Measurements from ENCODE around the gene ANXA6.

Gene ANXA6

DNA sequence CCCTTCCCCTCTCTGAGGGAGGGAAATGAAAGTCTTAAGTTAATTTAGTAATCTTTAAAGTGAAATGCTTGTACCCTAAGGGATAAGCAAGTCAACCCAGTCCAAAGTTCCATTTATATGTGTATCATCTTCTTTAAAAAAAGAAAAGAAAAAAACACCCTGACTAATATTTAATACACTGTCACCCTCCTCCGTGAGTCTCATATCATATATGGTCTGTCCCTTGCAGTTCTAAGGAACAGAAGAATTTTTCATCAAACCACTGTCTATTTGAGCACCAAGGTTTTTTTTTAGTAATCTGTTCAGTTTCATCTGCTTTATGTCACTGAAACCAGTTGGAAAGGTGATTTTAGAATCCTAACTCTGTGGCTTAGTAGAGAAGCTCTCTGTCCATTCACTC lies 92.0 kb downstream of the ANXA6 start:
- TF ChIP-seq, protein P1, sequence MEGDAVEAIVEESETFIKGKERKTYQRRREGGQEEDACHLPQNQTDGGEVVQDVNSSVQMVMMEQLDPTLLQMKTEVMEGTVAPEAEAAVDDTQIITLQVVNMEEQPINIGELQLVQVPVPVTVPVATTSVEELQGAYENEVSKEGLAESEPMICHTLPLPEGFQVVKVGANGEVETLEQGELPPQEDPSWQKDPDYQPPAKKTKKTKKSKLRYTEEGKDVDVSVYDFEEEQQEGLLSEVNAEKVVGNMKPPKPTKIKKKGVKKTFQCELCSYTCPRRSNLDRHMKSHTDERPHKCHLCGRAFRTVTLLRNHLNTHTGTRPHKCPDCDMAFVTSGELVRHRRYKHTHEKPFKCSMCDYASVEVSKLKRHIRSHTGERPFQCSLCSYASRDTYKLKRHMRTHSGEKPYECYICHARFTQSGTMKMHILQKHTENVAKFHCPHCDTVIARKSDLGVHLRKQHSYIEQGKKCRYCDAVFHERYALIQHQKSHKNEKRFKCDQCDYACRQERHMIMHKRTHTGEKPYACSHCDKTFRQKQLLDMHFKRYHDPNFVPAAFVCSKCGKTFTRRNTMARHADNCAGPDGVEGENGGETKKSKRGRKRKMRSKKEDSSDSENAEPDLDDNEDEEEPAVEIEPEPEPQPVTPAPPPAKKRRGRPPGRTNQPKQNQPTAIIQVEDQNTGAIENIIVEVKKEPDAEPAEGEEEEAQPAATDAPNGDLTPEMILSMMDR (IDR thresholded peaks at IDR 0.05; ENCODE audit: control insufficient read depth, insufficient read depth, low read depth, low read length, missing control alignments): no peak
- DNase-seq (ENCODE audit: low read depth): no peak
- no peak overlapping the region for H3K4me3 ChIP-seq (ENCODE audit: control insufficient read depth, low read depth, low read length)

DNA sequence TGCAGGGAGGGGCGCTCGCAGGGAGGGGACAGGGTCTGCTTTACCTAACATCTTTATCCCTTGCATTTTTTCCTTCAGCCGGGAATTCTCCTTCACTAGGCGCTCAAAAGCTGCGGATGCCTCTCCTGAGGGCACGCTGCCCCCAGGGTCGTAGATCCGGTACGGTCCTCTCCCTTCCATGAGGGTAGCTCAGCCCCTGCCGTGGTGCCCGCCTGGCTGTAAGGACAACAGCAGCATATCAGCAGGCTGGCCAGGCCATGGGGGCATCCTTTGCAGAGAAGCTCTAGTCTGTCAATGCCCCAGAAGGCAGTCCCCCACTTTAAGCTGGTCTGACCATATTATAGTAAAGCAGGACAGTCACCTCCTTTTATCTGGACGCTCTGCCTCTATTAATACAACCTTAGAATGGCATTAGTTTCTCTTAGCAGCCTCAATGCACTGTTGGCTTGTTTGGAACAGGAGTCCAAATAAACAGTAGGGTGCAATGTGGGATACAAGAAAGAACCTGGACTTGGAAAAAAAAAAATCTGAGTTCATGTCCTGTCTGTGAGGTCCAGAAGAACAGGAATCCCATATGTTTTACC lies 92.6 kb downstream of the ANXA6 start:
- no peak overlapping the region for H3K4me3 ChIP-seq (ENCODE audit: control insufficient read depth, low read depth, low read length)
- DNase-seq (ENCODE audit: low read depth): no peak
- TF ChIP-seq, protein P1 (IDR thresholded peaks at IDR 0.05; ENCODE audit: control insufficient read depth, insufficient read depth, low read depth, low read length, missing control alignments): no peak

DNA sequence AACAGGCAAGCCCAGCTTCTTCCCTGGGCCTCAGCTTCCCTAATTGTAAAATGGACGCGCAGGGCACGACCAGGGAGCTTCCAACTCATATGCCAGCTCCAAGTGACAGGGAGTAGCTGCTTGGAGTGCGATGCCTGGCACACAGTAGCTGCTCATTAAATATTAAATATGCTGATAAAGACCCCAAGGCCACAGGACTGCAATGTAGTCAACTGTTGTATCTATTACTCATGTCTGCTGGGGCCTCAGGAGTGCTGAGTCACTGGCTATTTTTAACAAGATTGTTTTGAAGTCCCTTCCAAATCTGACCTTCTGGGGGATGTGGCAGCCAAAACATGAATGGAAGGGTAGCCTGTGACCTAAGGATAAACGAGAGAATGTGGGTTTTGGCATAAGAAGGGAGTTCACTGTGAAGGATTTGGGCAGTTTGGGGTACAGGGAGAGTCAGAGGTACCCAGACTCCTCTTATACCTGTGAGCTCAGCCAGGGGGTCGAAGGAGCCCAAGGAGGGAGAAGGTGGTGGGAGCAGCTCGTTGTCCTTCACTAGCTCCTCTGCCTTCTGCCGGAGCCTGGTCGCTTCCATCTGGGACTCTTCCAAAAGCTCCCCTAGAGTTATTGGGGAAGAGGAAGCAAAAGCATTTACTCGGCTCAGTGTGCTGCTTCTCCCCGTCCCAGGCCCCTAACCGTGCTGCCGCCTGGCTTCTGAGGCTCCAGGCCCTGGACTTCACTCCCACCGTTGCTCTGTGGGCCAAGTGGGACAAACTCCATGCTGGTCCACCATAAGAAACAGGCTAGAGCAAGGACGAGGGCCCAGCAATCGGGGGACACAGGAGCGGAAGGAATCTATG lies 94.2 kb downstream of the ANXA6 start:
- TF ChIP-seq, protein P1 (IDR thresholded peaks at IDR 0.05; ENCODE audit: control insufficient read depth, insufficient read depth, low read depth, low read length, missing control alignments): no peak
- no peak for DNase-seq (ENCODE audit: low read depth)
- H3K4me3 ChIP-seq (ENCODE audit: control insufficient read depth, low read depth, low read length): no peak overlapping the region

GRCh38 chr5:151062405-151063141 lies 95.0 kb downstream of the ANXA6 start:
- TF ChIP-seq, protein P1 (IDR thresholded peaks at IDR 0.05; ENCODE audit: control insufficient read depth, insufficient read depth, low read depth, low read length, missing control alignments): no peak
- no peak overlapping the region for H3K4me3 ChIP-seq (ENCODE audit: control insufficient read depth, low read depth, low read length)
- no peak for DNase-seq (ENCODE audit: low read depth)

DNA sequence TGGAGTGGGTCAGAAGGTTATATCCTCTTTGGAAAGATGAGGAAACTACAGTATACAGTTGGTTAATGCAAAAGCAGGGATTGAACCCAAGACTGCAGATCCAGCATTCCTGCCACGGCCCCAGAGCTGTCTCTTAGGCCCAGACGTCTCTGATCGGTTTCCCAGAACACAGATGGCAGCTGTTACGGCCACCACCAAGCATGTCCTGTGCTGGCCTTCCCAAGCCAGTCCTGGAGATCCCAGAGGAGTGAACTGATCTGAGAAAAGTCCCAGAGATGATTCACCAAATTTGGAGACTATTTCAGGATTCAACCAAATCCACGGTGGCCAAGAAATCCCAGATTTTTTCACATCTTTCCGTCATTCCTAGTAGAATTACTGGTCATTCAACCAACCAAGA lies 96.8 kb downstream of the ANXA6 start:
- H3K4me3 ChIP-seq (ENCODE audit: control insufficient read depth, low read depth, low read length): no peak overlapping the region
- TF ChIP-seq, protein P1 (IDR thresholded peaks at IDR 0.05; ENCODE audit: control insufficient read depth, insufficient read depth, low read depth, low read length, missing control alignments): no peak
- DNase-seq (ENCODE audit: low read depth): no peak

GRCh38 chr5:151058891-151059489 lies 98.6 kb downstream of the ANXA6 start:
- no peak overlapping the region for H3K4me3 ChIP-seq (ENCODE audit: control insufficient read depth, low read depth, low read length)
- no peak for DNase-seq (ENCODE audit: low read depth)
- TF ChIP-seq, protein P1 (IDR thresholded peaks at IDR 0.05; ENCODE audit: control insufficient read depth, insufficient read depth, low read depth, low read length, missing control alignments): no peak
